Stimulated activated naive CD8-positive, alpha-beta T cell treated with anti-CD3 and anti-CD28 coated beads, Interleukin-15, amount 100 ng/mL, for 72 hours (primary cell): ENCODE measurements around the gene MAMSTR.
A peak's percentile ranks its signal among the peaks of the same experiment; 100 is the strongest.
"Not testable (repeated sequence)": the region's sequence is repeated elsewhere in the genome, so short reads cannot be mapped to it uniquely, and the experiment has no call there.

Experiments used
- ATAC-seq: fragments of 150-1000 bp; cut with Tn5 transposase; 2 replicates; pipeline ENCODE4 v1.10.0; 2021; ENCODE audit warnings: mild to moderate bottlenecking, moderate library complexity
- DNase-seq, 2 donors: peaks; one replicate each; pipeline ENCODE4 v3.0.0; 2021 to 2022
- H3K27ac Mint-ChIP-seq, 2 donors: one replicate each; pipeline ENCODE4 v1.8.0; 2022; ENCODE audit warnings: mild to moderate bottlenecking in 2 of 2, mixed read lengths in 2 of 2, moderate library complexity in 2 of 2
- H3K27me3 Mint-ChIP-seq: one replicate; pipeline ENCODE4 v1.8.0; 2022; ENCODE audit warnings: mixed read lengths
- H3K4me1 Mint-ChIP-seq: one replicate; pipeline ENCODE4 v1.8.0; 2022; ENCODE audit warnings: mild to moderate bottlenecking, mixed read lengths
- H3K4me3 Mint-ChIP-seq, 2 donors: one replicate each; pipeline ENCODE4 v1.8.0; 2022; ENCODE audit warnings: mild to moderate bottlenecking in 2 of 2, mixed read lengths in 2 of 2, moderate library complexity in 1 of 2
- H3K9me3 Mint-ChIP-seq, 2 donors: one replicate each; pipeline ENCODE4 v1.8.0; 2022; ENCODE audit warnings: mixed read lengths in 2 of 2

MAMSTR gene, protein sequence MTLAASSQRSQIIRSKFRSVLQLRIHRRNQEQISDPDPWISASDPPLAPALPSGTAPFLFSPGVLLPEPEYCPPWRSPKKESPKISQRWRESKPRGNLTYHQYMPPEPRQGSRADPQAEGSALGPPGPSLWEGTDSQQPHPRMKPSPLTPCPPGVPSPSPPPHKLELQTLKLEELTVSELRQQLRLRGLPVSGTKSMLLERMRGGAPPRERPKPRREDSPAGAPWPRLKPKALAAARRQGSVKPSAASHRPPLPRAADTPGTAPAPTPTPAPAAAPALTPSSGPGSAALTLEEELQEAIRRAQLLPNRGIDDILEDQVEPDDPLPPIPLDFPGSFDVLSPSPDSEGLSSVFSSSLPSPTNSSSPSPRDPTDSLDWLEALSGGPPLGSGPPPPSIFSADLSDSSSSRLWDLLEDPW

DNA sequence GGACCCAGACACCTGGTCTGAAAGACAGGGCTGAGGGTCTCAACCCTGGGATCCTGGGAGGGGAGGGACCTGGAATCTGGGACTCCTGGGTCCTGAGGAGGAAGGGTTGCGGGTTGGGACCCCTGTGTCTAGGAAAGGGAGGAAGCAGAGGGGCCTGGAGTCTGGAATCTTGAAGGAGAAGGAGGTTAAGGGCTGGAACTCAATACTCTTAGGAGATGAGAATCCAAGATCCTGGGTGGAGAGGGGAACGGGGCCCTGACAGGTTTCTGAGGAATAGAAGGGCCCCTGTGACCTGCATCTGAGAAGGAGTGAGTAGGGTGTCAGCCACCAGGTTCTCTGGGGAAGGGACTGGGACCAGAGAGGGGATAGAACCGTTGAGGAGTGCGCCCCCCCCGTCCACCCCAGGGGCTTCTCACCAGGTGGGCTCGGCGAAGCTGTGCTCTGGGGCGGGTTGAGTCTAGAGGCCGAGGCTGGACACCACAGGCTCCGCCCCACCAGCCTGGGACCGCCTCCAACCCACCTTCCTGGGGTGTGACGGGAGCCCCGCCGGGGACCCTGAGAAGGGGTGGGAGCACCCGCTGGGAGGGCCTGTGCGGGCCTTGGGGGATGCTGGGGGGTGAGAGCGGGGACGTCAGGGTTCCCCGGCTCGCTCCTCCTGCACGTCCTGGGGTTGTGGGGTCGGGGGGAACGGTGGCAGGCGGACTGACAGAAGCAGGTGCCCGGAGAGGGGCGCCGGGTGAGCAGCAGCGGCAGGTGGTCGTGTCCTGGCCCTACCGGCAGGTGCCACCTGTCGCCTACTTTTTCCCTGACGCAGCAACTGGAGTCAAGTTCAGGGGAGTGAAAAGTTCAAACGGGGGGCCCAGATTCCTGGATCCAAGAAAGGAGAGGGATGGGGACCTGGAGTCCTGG lies at the start of gene MAMSTR:
Gene MAMSTR (minus strand): TSS at position 463 of the 909 bp plus-strand sequence. CDS start 694 bp downstream, outside the sequence.
- peak within 1 kb of the TSS; percentile 93 to 97 for H3K27ac Mint-ChIP-seq
- peaks cover 0 to under 1% of the 10 kb centered on the region in 2 donors for H3K9me3 Mint-ChIP-seq
- no peak for ATAC-seq
- peak within 1 kb of the TSS; percentile 87 to 88 for H3K4me3 Mint-ChIP-seq
- H3K4me1 Mint-ChIP-seq = peaks cover 41% of the 10 kb centered on the region
- DNase-seq = no peak
- H3K27me3 Mint-ChIP-seq = no peaks in the 10 kb centered on the region

DNA sequence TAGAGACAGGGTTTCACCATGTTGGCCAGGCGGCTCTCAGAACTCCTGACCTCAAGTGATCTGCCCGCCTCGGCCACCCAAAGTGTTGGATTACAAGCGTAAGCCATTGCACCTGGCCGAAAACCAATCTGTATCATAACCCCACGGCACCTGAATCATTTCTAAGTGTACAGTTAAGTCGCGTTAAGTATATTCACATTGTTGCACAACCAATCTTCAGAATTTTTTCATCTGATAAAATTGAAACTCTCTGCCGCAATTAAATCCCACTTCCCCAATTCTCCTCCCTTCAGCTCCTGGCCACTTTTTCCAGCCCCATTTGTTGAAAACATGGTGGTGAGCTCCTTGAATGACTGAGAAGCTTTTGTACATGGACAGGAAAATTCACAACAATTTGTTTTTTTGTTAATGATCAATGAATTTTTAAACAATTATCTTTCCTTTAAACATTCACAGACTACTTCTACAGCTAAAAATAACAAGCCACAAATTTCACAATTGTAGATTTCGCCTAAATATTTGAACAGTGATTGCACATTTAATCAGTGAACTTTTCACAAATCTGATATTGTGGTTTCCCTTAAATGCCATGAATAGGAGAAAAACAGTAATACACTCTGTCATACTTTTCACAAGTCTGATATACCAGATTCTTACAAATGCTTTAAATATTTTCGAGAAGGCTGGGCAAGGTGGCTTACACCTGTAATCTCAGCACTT lies 49.6 kb upstream of the MAMSTR start:
- peaks cover 50% of the 10 kb centered on the region for H3K27me3 Mint-ChIP-seq

GRCh38 chr19:48768171-48768753 lies 48.7 kb upstream of the MAMSTR start:
- not testable (repeated sequence) for H3K9me3 Mint-ChIP-seq, H3K27ac Mint-ChIP-seq, DNase-seq

More for the DNA sequence above, 49.6 kb upstream of the MAMSTR start:
- no peak overlapping the region for H3K27ac Mint-ChIP-seq
- DNase-seq = no peak
- no peak for ATAC-seq
- H3K9me3 Mint-ChIP-seq = no peaks in the 10 kb centered on the region
- H3K4me1 Mint-ChIP-seq = no peaks in the 10 kb centered on the region
- H3K4me3 Mint-ChIP-seq = no peak overlapping the region

GRCh38 chr19:48765816-48766215 lies 46.3 kb upstream of the MAMSTR start:
- not testable (repeated sequence) for ATAC-seq, H3K4me3 Mint-ChIP-seq, H3K9me3 Mint-ChIP-seq, H3K4me1 Mint-ChIP-seq, DNase-seq, H3K27ac Mint-ChIP-seq
- peaks cover 70% of the 10 kb centered on the region for H3K27me3 Mint-ChIP-seq

More at GRCh38 chr19:48768171-48768753, 48.7 kb upstream of the MAMSTR start:
- H3K27me3 Mint-ChIP-seq = peaks cover 51% of the 10 kb centered on the region
- not testable (repeated sequence) for H3K4me3 Mint-ChIP-seq, H3K4me1 Mint-ChIP-seq, ATAC-seq

GRCh38 chr19:48760504-48761205 lies 41.1 kb upstream of the MAMSTR start:
- H3K9me3 Mint-ChIP-seq = no peaks in the 10 kb centered on the region
- peak overlapping the region; percentile 35 to 51 for H3K4me3 Mint-ChIP-seq
- DNase-seq = no peak
- peaks cover 10% of the 10 kb centered on the region for H3K4me1 Mint-ChIP-seq
- peaks cover 39% of the 10 kb centered on the region for H3K27me3 Mint-ChIP-seq
- ATAC-seq = peak; percentile 61
- peak overlapping the region; percentile 78 to 93 for H3K27ac Mint-ChIP-seq

GRCh38 chr19:48757741-48758144 lies 38.2 kb upstream of the MAMSTR start:
- Mint-ChIP-seq H3K4me1 (peaks cover 23% of the 10 kb centered on the region), H3K4me3 (no peak overlapping the region), H3K27ac (no peak overlapping the region), H3K9me3 (no peaks in the 10 kb centered on the region), H3K27me3 (peaks cover 51% of the 10 kb centered on the region)
- DNase-seq (no peak), ATAC-seq (no peak)

DNA sequence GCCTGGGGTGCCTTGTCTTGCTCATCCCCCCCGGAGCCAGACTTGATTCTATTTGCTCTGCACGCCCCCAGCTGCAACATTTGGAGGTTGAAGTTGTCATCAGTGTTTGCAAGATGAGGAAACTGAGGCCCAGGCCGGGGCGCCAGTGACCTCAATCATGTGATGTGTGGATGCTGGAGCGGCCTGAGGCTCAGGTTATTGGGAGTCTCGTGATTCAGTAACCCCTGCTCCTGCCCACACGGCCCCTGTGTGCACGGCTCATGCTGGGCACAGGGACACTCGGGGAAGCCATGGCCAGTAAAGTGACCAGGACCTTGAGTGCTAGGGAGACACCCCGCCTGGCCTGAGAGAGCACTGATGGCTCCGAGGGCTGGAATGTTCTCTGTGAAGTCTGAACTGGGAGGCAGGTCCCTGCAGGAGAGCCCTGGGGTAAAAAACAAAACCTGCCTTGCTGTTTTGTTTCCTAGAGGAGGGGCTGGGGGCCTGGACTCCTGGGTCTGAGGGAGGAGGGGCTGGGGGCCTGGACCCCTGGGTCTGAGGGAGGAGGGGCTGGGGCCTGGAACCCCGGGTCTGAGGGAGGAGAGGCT lies 37.7 kb upstream of the MAMSTR start:
- H3K27ac Mint-ChIP-seq = peak overlapping the region in 1 of 2 donors; percentile 82
- H3K9me3 Mint-ChIP-seq = no peaks in the 10 kb centered on the region
- no peak for ATAC-seq
- peaks cover 26% of the 10 kb centered on the region for H3K4me1 Mint-ChIP-seq
- no peak for DNase-seq
- peaks cover 49% of the 10 kb centered on the region for H3K27me3 Mint-ChIP-seq
- no peak overlapping the region for H3K4me3 Mint-ChIP-seq

- Mint-ChIP-seq H3K9me3 (no peaks in the 10 kb centered on the region), H3K4me1 (peaks cover 29% of the 10 kb centered on the region), H3K27ac (peak overlapping the region in 1 of 2 donors; percentile 82), H3K4me3 (no peak overlapping the region), H3K27me3 (peaks cover 49% of the 10 kb centered on the region)
- ATAC-seq (no peak), DNase-seq (no peak)
Measured at GRCh38 chr19:48756686-48757085, 37.2 kb upstream of the MAMSTR start.

DNA sequence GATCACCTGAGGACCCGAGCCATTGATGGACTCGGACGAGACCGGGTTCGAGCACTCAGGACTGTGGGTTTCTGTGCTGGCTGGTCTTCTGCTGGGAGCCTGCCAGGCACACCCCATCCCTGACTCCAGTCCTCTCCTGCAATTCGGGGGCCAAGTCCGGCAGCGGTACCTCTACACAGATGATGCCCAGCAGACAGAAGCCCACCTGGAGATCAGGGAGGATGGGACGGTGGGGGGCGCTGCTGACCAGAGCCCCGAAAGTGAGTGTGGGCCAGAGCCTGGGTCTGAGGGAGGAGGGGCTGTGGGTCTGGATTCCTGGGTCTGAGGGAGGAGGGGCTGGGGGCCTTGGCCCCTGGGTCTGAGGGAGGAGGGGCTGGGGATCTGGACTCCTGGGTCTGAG lies 36.7 kb upstream of the MAMSTR start:
- ATAC-seq (no peak), DNase-seq (no peak)
- Mint-ChIP-seq H3K9me3 (no peaks in the 10 kb centered on the region), H3K27me3 (peaks cover 49% of the 10 kb centered on the region), H3K27ac (peak overlapping the region in 1 of 2 donors; percentile 19), H3K4me3 (no peak overlapping the region), H3K4me1 (peaks cover 29% of the 10 kb centered on the region)

DNA sequence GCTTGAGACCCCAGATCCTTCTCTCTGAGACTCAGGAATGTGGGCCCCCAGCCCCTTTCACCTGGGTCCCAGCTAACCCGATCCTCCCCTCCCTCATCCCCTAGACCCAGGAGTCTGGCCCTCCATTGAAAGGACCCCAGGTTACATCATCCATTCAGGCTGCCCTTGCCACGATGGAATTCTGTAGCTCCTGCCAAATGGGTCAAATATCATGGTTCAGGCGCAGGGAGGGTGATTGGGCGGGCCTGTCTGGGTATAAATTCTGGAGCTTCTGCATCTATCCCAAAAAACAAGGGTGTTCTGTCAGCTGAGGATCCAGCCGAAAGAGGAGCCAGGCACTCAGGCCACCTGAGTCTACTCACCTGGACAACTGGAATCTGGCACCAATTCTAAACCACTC lies 36.3 kb upstream of the MAMSTR start:
- Mint-ChIP-seq H3K27me3 (peaks cover 49% of the 10 kb centered on the region), H3K27ac (no peak overlapping the region), H3K4me1 (peaks cover 26% of the 10 kb centered on the region), H3K9me3 (no peaks in the 10 kb centered on the region), H3K4me3 (no peak overlapping the region)
- DNase-seq (no peak), ATAC-seq (no peak)

DNA sequence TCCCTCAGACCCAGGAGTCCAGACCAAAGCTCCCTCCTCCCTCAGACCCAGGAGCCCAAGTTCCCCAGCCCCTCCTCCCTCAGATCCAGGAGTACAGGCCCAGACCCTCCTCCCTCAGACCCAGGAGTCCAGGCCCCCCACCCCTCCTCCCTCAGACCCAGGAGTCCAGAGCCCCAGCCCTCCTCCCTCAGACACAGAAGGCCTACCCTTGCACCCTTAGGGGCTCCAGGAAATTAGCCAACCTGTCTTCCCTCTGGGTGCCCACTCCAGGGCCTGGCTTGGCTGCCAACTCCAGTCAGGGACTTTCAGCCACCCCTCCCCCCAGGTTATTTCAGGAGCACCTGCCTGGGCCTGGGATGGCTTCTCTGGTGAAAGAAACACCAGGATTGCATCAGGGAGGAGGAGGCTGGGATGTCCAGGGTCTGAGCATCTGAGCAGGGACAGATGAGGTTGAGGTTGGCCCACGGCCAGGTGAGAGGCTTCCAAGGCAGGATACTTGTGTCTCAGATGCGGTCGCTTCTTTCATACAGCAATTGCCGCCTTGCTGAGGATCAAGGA lies 35.6 kb upstream of the MAMSTR start, which contains the start of gene FGF21:
Gene FGF21 (plus strand): TSS at position 441 of the 558 bp plus-strand sequence. CDS start 713 bp downstream, outside the sequence.
- no peak for ATAC-seq
- no peak within 1 kb of the TSS for H3K4me3 Mint-ChIP-seq
- DNase-seq = no peak
- H3K27ac Mint-ChIP-seq = peak within 1 kb of the TSS; percentile 19 to 49
- H3K4me1 Mint-ChIP-seq = peaks cover 20% of the 10 kb centered on the region
- H3K9me3 Mint-ChIP-seq = no peaks in the 10 kb centered on the region
- peaks cover 50% of the 10 kb centered on the region for H3K27me3 Mint-ChIP-seq

DNA sequence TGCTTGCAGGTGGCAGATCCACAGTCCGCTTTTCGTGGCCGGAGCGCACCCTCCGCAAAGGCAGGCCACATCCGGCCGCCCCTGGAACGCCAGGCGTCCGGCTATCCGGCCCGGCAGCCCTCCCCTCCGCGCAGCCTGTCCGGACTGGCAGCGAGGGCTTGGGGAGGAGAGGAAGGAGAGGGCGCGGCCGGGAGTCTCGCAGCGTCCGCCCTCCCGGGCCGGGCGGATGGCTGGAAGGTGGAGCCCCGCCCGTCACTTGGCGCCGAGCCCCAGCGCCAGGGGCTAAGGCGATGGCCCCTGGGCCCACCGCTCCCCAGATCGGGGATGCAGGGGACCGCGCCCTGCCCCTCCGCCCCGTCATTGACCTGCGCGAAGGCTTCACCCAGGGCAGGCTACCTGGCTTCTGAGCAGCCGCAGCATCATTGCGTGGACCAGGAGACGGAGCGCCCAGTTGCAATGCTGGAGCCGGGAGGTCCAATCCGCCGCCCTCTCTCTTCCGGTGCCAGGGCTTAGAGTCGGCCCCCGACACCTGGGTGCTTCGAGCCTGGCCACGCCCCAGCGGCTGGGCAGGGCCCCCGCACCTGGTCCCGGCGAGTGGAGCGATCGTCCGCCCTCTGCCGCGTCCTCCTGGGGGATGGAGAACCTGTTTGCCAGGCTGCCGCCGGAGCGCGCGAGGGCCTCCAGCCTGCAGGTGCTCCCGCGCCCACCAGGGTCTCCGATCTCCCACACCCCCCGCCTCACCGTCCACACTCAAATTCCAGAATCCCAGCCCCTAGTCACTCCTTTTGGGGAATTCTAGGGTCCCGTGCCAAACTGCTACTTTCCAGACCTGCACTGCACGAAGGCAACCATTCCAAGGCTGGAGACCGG lies 33.2 kb upstream of the MAMSTR start, which contains the start of gene FUT1:
Gene FUT1 (minus strand): TSS at position 146 of the 870 bp plus-strand sequence. CDS start 1,360 bp downstream, outside the sequence.
- H3K4me1 Mint-ChIP-seq = peaks cover 19% of the 10 kb centered on the region
- peak within 1 kb of the TSS; percentile 82 to 87 for H3K4me3 Mint-ChIP-seq
- H3K27ac Mint-ChIP-seq = peak within 1 kb of the TSS in 1 of 2 donors; percentile 74
- DNase-seq = peak; percentile 53 to 55
- H3K27me3 Mint-ChIP-seq = peaks cover 51% of the 10 kb centered on the region
- H3K9me3 Mint-ChIP-seq = no peaks in the 10 kb centered on the region
- ATAC-seq = peak; percentile 78
